Stimulated activated naive CD8-positive, alpha-beta T cell treated with anti-CD3 and anti-CD28 coated beads, Interleukin-15, amount 100 ng/mL, for 72 hours (primary cell): ENCODE measurements around the gene PATJ.
A peak's percentile ranks its signal among the peaks of the same experiment; 100 is the strongest.
"Not testable (repeated sequence)": the region's sequence is repeated elsewhere in the genome, so short reads cannot be mapped to it uniquely, and the experiment has no call there.

Source experiments
- ATAC-seq: fragments of 150-1000 bp; cut with Tn5 transposase; 2 replicates; pipeline ENCODE4 v1.10.0; 2021; ENCODE audit warnings: mild to moderate bottlenecking, moderate library complexity
- DNase-seq, 2 donors: peaks; one replicate each; pipeline ENCODE4 v3.0.0; 2021 to 2022
- H3K27ac Mint-ChIP-seq, 2 donors: one replicate each; pipeline ENCODE4 v1.8.0; 2022; ENCODE audit warnings: mild to moderate bottlenecking in 2 of 2, mixed read lengths in 2 of 2, moderate library complexity in 2 of 2
- H3K27me3 Mint-ChIP-seq: one replicate; pipeline ENCODE4 v1.8.0; 2022; ENCODE audit warnings: mixed read lengths
- H3K4me1 Mint-ChIP-seq: one replicate; pipeline ENCODE4 v1.8.0; 2022; ENCODE audit warnings: mild to moderate bottlenecking, mixed read lengths
- H3K4me3 Mint-ChIP-seq, 2 donors: one replicate each; pipeline ENCODE4 v1.8.0; 2022; ENCODE audit warnings: mild to moderate bottlenecking in 2 of 2, mixed read lengths in 2 of 2, moderate library complexity in 1 of 2
- H3K9me3 Mint-ChIP-seq, 2 donors: one replicate each; pipeline ENCODE4 v1.8.0; 2022; ENCODE audit warnings: mixed read lengths in 2 of 2

Gene PATJ

GRCh38 chr1:61784726-61785125 is 42.4 kb downstream of the PATJ start:
- no peak overlapping the region for H3K4me3 Mint-ChIP-seq
- H3K9me3 Mint-ChIP-seq, result peaks cover 0 to 4% of the 10 kb centered on the region in 2 donors
- no peak overlapping the region for H3K27ac Mint-ChIP-seq
- no peaks in the 10 kb centered on the region for H3K27me3 Mint-ChIP-seq
- no peak for DNase-seq
- H3K4me1 Mint-ChIP-seq, result peaks cover 55% of the 10 kb centered on the region
- ATAC-seq, result no peak

DNA sequence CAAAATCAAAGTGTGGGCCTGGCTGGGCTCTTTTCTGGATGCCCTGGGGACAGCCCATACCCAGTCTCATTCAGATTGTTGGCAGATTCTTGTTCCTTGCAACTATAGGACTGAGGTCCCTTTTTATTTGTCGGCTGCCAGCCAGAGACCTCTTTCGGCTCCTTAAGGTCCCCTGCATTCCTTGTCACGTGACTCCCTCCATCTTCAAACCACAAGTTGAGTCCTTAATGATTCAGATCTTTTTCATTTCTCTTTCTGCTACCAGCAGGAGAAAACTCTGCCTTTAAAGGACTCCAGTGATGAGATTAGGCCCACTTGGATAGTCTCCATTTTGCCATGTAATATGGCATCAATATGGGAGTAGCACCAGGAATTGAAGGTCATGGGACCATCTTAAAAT is 48.6 kb downstream of the PATJ start:
- Mint-ChIP-seq H3K27ac (peak overlapping the region in 1 of 2 donors; percentile 8), H3K4me1 (peaks cover 5% of the 10 kb centered on the region), H3K9me3 (peaks cover 0 to 4% of the 10 kb centered on the region in 2 donors), H3K27me3 (no peaks in the 10 kb centered on the region), H3K4me3 (no peak overlapping the region)
- ATAC-seq (no peak), DNase-seq (no peak)

DNA sequence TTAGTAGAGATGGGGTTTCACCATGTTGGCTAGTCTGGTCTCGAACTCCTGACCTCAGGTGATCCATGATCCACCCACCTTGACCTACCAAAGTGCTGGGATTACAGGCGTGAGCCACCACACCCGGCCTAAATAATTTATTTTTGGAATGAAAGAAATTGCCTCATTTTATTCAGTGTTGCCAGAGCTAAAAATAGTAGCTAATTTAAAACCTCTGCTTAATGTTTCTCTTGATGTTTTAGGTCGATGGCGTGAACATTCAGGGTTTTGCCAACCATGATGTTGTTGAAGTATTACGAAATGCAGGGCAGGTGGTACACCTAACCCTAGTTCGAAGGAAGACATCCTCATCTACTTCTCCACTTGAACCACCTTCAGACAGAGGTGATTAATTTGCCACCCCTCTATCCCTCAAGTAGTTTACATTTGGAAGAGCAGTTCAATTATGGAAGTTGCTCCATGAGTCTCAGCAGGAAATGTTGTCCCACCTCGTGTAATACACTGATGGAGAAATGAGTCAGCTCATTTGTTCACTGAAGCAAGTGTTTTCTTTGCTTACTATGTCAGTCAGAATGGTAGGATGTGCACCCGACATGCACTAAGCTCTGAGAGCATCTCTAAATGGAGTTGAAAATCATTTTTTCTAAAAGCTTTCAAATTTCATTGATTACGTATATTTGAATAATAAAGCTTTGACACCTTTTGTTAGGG is 54.9 kb downstream of the PATJ start:
- ATAC-seq (no peak), DNase-seq (no peak)
- H3K27me3 Mint-ChIP-seq, result no peaks in the 10 kb centered on the region
- no peak overlapping the region for H3K4me3 Mint-ChIP-seq
- H3K4me1 Mint-ChIP-seq, result peaks cover 6% of the 10 kb centered on the region
- peaks cover 0 to 4% of the 10 kb centered on the region in 2 donors for H3K9me3 Mint-ChIP-seq
- no peak overlapping the region for H3K27ac Mint-ChIP-seq

- H3K4me3 Mint-ChIP-seq, H3K9me3 Mint-ChIP-seq, H3K4me1 Mint-ChIP-seq, ATAC-seq, H3K27ac Mint-ChIP-seq, DNase-seq, H3K27me3 Mint-ChIP-seq: not testable (repeated sequence)
Observed at GRCh38 chr1:61801047-61801446, 58.8 kb downstream of the PATJ start.

DNA sequence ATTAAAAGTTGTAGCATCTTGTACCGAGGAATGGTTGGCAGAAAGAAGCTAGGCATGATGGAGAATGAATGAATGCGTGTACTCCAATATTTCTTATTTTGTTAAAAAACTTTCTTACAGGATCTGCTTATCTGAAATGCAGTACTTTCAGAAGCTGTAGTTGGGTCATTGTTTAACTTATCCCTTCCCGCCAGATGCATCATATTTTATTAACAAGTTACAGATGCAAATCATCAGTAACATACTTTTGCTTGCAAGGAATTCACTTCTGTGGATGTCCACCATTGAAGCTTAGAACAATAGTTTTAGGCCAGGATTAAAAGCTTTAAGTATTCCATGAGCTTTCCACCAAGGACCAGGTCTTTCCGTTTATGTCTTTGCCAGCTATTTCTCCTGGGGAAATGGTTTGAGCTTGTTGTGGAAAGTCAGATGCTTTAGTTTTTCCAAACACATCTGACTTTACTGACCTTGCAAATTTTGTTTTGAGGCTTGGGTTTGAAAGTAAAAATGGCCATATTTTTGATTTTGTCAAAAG is 65.4 kb downstream of the PATJ start:
- ATAC-seq, result no peak
- Mint-ChIP-seq H3K9me3 (no peaks in the 10 kb centered on the region), H3K4me3 (no peak overlapping the region), H3K27me3 (no peaks in the 10 kb centered on the region), H3K4me1 (no peaks in the 10 kb centered on the region), H3K27ac (no peak overlapping the region)
- no peak for DNase-seq

DNA sequence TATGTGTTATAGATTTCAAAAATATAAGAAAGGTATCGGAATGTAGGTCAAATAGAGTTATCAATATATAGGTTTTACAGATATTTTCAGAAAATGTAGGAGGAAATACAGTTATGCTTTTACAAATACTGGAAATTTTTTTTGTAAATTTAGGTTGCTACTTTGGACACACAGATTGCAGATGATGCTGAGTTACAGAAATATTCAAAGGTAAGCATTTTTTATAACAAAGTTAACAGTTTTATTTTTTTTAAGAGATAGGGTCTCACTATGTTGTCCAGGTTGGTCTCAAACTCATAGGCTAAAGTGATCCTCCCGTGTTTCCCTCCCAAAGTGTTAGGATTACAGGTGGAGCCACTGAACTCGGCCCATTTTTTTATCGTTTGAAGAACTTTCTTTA is 66.0 kb downstream of the PATJ start:
- Mint-ChIP-seq H3K9me3 (no peaks in the 10 kb centered on the region), H3K27ac (no peak overlapping the region), H3K4me1 (no peaks in the 10 kb centered on the region), H3K27me3 (no peaks in the 10 kb centered on the region), H3K4me3 (no peak overlapping the region)
- ATAC-seq, result no peak
- no peak for DNase-seq

DNA sequence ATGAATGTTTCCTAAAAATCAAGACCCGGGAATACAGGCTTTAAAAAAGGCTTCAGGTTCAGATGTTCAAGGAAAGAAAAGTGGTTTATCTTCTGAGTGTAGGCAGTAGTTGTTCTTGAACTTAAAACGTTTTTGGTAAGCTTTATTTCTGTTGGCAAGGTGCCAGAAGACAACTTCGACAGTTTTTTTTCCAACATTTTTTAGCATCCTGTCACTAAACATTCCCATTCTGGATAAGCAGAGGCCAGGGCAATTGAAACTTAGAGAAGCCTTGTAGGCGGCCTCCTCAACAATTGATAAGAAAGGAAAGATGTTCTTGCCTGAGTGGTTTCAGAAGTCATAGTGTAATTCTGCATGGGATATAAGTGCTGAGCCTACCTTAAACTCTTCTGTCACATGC is 66.7 kb downstream of the PATJ start:
- Mint-ChIP-seq H3K9me3 (no peaks in the 10 kb centered on the region), H3K27ac (no peak overlapping the region), H3K27me3 (no peaks in the 10 kb centered on the region), H3K4me3 (no peak overlapping the region), H3K4me1 (no peaks in the 10 kb centered on the region)
- no peak for ATAC-seq
- no peak for DNase-seq

DNA sequence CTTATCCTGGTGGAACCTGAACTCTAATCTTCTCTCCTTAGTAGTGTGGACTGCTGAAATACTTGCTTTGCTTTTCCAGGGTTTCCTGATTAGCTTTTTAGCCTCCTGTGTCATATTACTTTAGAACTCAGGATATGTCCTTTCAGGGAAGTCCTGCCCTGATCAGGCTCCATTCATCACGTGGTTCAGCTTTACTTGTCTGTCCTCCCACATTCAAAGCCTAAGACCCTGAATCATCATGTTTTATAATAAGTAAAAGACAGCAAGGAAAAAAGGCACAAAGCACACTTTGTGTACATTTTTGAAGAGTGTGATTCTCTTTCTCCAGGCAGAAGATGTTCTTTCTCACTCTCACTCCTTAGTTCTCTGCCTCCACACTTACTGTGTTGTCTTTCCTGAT is 70.6 kb downstream of the PATJ start:
- ATAC-seq (no peak), DNase-seq (no peak)
- H3K9me3 Mint-ChIP-seq, result no peaks in the 10 kb centered on the region
- no peak overlapping the region for H3K4me3 Mint-ChIP-seq
- H3K27ac Mint-ChIP-seq, result no peak overlapping the region
- H3K4me1 Mint-ChIP-seq, result no peaks in the 10 kb centered on the region
- H3K27me3 Mint-ChIP-seq, result no peaks in the 10 kb centered on the region

GRCh38 chr1:61816191-61816590 is 73.9 kb downstream of the PATJ start:
- no peak for ATAC-seq
- Mint-ChIP-seq H3K4me1 (no peaks in the 10 kb centered on the region), H3K9me3 (no peaks in the 10 kb centered on the region), H3K27ac (no peak overlapping the region), H3K27me3 (no peaks in the 10 kb centered on the region), H3K4me3 (no peak overlapping the region)
- no peak for DNase-seq

GRCh38 chr1:61818992-61819391 is 76.7 kb downstream of the PATJ start:
- Mint-ChIP-seq H3K27me3 (no peaks in the 10 kb centered on the region), H3K9me3 (no peaks in the 10 kb centered on the region), H3K4me3 (no peak overlapping the region), H3K27ac (no peak overlapping the region), H3K4me1 (no peaks in the 10 kb centered on the region)
- no peak for ATAC-seq
- no peak for DNase-seq

DNA sequence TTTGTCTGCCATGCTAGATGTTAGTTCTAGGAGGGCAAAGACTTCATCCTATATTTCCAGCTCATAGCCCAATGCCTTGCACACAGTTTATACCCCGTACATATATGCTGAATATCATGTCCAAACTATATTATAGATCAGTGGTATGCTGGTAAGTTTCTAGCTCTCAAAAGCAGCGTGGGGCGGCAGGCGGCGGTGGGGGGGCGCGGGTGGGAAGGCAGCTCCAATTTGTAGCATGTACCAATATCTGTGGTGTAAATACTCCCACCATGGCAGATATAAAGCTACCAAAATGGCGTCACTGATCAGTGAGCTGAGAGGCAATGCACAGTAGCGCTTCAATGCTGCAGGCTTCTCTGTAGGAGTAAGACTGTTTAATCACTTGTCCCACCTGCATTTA is 77.1 kb downstream of the PATJ start:
- H3K4me1 Mint-ChIP-seq, result no peaks in the 10 kb centered on the region
- DNase-seq (no peak), ATAC-seq (no peak)
- no peak overlapping the region for H3K27ac Mint-ChIP-seq
- H3K9me3 Mint-ChIP-seq, result no peaks in the 10 kb centered on the region
- H3K27me3 Mint-ChIP-seq, result no peaks in the 10 kb centered on the region
- H3K4me3 Mint-ChIP-seq, result no peak overlapping the region

GRCh38 chr1:61825393-61825792 is 83.1 kb downstream of the PATJ start:
- Mint-ChIP-seq H3K4me3 (no peak overlapping the region), H3K27ac (no peak overlapping the region)

GRCh38 chr1:61828805-61829204 is 86.5 kb downstream of the PATJ start:
- no peak overlapping the region for H3K27ac Mint-ChIP-seq
- no peaks in the 10 kb centered on the region for H3K27me3 Mint-ChIP-seq
- H3K4me3 Mint-ChIP-seq, result no peak overlapping the region
- no peak for ATAC-seq
- H3K4me1 Mint-ChIP-seq, result no peaks in the 10 kb centered on the region
- no peaks in the 10 kb centered on the region for H3K9me3 Mint-ChIP-seq
- no peak for DNase-seq

More at GRCh38 chr1:61825393-61825792, 83.1 kb downstream of the PATJ start:
- Mint-ChIP-seq H3K27me3 (no peaks in the 10 kb centered on the region), H3K4me1 (no peaks in the 10 kb centered on the region), H3K9me3 (no peaks in the 10 kb centered on the region)
- ATAC-seq (no peak), DNase-seq (no peak)

- no peaks in the 10 kb centered on the region for H3K4me1 Mint-ChIP-seq
- DNase-seq (no peak), ATAC-seq (no peak)
- H3K27me3 Mint-ChIP-seq, result no peaks in the 10 kb centered on the region
- no peak overlapping the region for H3K27ac Mint-ChIP-seq
- no peak overlapping the region for H3K4me3 Mint-ChIP-seq
- no peaks in the 10 kb centered on the region for H3K9me3 Mint-ChIP-seq
Observed at GRCh38 chr1:61836649-61837048, 94.4 kb downstream of the PATJ start.

DNA sequence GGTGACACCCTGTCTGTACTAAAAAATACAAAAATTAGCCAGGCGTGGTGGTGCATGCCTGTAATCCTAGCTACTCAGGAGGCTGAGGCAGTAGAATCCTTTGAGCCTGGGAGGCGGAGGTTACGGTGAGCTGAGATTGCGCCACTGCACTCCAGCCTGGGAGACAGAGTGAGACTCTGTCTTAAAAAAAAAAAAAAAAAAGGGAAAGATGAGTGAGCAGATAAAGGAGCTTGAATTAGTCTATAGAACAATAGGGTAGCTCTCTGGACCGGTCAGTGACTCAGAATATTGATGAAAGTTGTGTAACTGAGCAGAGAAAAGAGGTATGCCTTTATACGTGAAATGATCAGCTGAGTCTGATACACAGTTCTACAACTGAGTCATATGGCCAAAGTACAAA is 95.3 kb downstream of the PATJ start:
- H3K9me3 Mint-ChIP-seq, DNase-seq, H3K27ac Mint-ChIP-seq, H3K4me1 Mint-ChIP-seq, H3K27me3 Mint-ChIP-seq, H3K4me3 Mint-ChIP-seq, ATAC-seq: not testable (repeated sequence)

GRCh38 chr1:61839679-61840078 is 97.4 kb downstream of the PATJ start:
- H3K27ac Mint-ChIP-seq, result no peak overlapping the region
- no peaks in the 10 kb centered on the region for H3K27me3 Mint-ChIP-seq
- no peak for DNase-seq
- no peaks in the 10 kb centered on the region for H3K4me1 Mint-ChIP-seq
- no peaks in the 10 kb centered on the region for H3K9me3 Mint-ChIP-seq
- no peak overlapping the region for H3K4me3 Mint-ChIP-seq
- ATAC-seq, result no peak

DNA sequence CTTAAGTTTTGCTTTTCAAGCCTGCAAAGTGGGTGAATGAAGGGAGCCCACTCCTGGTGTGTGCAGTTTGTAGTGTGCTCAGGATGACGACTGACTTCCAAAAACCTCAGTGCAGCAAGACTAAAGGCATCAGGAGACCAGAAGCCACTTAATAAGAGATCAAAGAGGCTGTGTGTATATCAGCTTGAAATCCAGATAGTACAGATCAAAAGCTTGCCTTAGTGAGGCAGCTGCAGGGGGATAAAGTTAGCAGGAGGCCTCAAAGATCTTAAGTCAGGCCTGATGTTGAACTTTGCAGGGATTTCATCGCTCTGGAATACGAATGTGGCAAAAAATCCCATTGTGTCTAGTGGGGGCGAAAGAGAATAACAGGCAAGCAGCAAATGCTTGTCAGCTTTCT is 99.8 kb downstream of the PATJ start:
- Mint-ChIP-seq H3K27me3 (no peaks in the 10 kb centered on the region), H3K4me1 (no peaks in the 10 kb centered on the region), H3K9me3 (no peaks in the 10 kb centered on the region), H3K4me3 (no peak overlapping the region), H3K27ac (no peak overlapping the region)
- ATAC-seq (no peak), DNase-seq (no peak)
